Measurements from ENCODE around the gene MT1M.

MT1M gene

DNA sequence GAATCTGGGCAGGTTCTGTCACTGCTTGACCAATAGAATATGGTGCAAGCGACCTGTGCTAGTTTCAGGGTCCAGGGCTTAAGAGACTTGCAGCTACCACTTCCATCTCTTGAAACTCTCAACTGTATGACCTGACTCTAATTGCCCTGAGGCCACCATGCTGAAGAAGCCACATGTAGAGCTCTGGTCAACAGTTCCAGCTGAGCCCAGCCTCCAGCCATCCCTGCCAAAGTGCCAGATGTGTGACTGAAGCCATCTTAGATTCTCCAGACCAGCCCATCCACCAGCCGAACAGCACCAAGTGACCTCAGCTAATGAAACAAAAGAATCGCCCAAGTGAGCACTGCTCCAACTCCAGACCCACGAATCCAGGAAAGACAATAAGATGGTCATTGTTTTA, 27.5 kb upstream of the MT1M start:
- TF ChIP-seq, protein P1, sequence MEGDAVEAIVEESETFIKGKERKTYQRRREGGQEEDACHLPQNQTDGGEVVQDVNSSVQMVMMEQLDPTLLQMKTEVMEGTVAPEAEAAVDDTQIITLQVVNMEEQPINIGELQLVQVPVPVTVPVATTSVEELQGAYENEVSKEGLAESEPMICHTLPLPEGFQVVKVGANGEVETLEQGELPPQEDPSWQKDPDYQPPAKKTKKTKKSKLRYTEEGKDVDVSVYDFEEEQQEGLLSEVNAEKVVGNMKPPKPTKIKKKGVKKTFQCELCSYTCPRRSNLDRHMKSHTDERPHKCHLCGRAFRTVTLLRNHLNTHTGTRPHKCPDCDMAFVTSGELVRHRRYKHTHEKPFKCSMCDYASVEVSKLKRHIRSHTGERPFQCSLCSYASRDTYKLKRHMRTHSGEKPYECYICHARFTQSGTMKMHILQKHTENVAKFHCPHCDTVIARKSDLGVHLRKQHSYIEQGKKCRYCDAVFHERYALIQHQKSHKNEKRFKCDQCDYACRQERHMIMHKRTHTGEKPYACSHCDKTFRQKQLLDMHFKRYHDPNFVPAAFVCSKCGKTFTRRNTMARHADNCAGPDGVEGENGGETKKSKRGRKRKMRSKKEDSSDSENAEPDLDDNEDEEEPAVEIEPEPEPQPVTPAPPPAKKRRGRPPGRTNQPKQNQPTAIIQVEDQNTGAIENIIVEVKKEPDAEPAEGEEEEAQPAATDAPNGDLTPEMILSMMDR (IDR thresholded peaks at IDR 0.05; ENCODE audit: borderline replicate concordance, control extremely low read depth, extremely low read depth, insufficient read depth, missing control alignments): no peak
- in situ Hi-C loops (cut with MboI; ENCODE audit: low sequenced_read_pairs, unreplicated experiment): no loop called here
- DNase-seq (ENCODE audit: low spot score): no peak

DNA sequence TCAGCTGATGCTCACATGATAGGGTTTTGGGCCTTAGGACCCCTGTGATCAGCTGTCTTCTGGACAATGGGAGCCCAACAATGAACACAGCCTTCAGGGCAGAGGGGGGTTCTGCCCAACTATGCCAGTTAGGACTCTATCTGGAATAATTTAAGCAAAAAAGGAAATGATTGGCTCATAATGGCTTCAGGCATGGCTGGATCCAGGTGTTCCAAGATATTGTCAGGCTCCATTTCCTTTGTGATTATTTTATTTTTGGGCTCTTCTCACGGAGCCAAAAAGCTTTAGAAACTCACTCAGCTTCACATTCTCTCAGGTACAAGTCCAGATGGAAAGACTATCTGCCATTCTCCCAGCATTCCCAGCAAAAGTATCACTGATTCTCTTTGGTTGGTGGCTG, 27.0 kb upstream of the MT1M start:
- in situ Hi-C loops (cut with MboI; ENCODE audit: low sequenced_read_pairs, unreplicated experiment): no loop called here
- TF ChIP-seq, protein P1 (IDR thresholded peaks at IDR 0.05; ENCODE audit: borderline replicate concordance, control extremely low read depth, extremely low read depth, insufficient read depth, missing control alignments): no peak
- DNase-seq (ENCODE audit: low spot score): no peak

DNA sequence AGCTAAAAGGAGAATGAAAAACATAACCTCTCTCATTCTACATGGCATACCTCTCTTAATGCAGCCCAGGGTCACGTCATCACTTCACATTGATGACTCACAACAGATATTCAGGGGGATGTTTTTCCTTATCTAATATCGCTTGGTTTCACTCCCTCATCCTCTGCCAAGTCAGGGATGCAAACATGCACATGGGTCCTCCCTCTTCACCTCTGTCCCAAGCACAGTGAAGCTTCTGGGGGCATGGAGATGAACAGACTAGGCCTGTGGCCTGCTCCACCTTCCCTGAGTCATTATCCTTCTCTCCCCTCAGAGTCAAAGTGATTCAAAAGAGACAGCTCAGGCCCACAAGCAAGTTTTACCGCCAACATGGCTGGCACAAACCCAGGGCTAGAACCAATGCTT, 26.4 kb upstream of the MT1M start:
- TF ChIP-seq, protein P1 (IDR thresholded peaks at IDR 0.05; ENCODE audit: borderline replicate concordance, control extremely low read depth, extremely low read depth, insufficient read depth, missing control alignments): no peak
- no peak for DNase-seq (ENCODE audit: low spot score)
- in situ Hi-C loops (cut with MboI; ENCODE audit: low sequenced_read_pairs, unreplicated experiment): no loop called here

DNA sequence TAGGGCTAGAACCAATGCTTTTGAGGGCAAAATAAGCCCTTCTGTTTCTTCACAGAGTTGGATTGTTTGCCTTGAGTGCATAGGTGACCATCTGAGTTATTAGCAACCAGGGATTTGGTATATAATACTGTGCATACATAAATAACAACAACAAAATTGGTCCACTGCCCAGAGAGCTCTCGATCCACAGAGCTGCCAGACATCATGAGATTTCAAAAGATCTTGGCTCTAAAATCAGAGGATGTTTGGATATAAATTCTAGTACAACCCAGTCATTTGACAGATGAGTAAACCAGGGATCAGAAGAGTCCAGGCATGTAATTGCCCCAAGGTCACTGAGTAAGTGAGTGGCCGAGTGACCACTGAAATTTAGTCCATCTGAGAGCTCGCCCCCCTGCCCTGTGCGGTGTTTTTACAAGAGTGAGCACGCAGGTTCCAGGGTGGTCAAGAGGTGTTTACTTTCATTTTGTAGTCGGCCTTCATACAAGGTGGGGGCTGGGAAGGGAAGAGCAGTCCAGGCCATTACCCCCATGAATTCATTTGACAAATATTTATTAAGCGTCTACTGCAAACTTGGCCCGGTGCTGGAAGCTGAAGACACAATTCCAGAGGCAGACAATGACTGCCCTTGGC, 25.9 kb upstream of the MT1M start:
- no peak for DNase-seq (ENCODE audit: low spot score)
- in situ Hi-C loops (cut with MboI; ENCODE audit: low sequenced_read_pairs, unreplicated experiment): no loop called here
- TF ChIP-seq, protein P1 (IDR thresholded peaks at IDR 0.05; ENCODE audit: borderline replicate concordance, control extremely low read depth, extremely low read depth, insufficient read depth, missing control alignments): no peak

DNA sequence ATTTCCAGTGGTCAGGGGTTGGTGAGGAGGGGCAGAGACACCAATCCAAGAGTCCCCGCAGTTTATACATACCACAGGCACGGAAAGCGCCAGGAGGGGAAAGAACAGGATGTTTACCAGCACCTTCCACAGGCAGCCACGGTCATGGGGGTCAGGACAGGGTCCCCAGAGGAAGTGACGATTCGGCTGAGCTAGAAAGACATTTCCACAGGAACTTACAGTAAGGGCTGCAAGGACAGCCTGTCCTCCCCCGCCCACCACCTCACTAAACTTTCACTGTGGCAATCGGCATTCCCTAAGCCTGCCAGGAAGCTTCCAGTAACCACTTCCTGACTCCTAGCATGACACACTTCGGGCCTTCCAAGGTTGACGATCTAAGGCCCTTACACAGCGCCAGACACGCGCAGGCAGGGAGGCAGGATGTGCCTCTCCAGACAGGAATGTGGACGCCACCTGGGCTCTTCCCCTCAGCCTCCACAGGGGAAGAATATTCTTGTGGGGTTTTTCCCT, 25.3 kb upstream of the MT1M start:
- DNase-seq (ENCODE audit: low spot score): no peak
- in situ Hi-C loops (cut with MboI; ENCODE audit: low sequenced_read_pairs, unreplicated experiment): no loop called here
- TF ChIP-seq, protein P1 (IDR thresholded peaks at IDR 0.05; ENCODE audit: borderline replicate concordance, control extremely low read depth, extremely low read depth, insufficient read depth, missing control alignments): no peak

DNA sequence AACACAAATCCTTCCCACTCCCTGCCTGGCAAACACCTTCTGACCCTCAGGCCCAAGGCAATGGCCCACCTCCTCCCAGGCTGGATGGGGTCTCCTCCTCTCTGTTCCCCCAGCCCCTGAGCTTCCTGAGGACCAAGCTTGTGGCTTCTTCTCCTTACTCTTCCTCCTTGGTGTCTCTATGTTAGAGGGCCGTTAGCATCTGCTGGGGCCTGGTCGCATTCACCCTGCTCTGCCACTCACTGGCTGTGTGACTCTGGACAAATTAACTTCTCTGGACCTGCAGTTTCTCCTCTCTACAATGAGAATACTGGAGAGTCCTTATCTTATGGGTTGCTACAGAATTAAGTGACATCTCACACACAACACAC, 24.8 kb upstream of the MT1M start:
- TF ChIP-seq, protein P1 (IDR thresholded peaks at IDR 0.05; ENCODE audit: borderline replicate concordance, control extremely low read depth, extremely low read depth, insufficient read depth, missing control alignments): no peak
- in situ Hi-C loops (cut with MboI; ENCODE audit: low sequenced_read_pairs, unreplicated experiment): no loop called here
- no peak for DNase-seq (ENCODE audit: low spot score)
